NB4 (cell line): ENCODE data around the gene TOP1.

ENCODE experiments used
- DNase-seq: peaks from one replicate; pipeline ENCODE4 v3.0.0; 2010; ENCODE audit warnings: low read depth
- H3K4me3 ChIP-seq: one replicate; pipeline ENCODE4 v1.5.1; 2011; ENCODE audit warnings: mild to moderate bottlenecking, low read depth, low read length, moderate library complexity
- MYC ChIP-seq: IDR thresholded peaks from 2 replicates; pipeline ENCODE4 v1.6.1; 2011; ENCODE audit warnings: low read depth, low read length
- POLR2A ChIP-seq: IDR thresholded peaks from 2 replicates; pipeline ENCODE4 v1.6.1; 2011; ENCODE audit warnings: mild to moderate bottlenecking; ENCODE audit not compliant: insufficient read length; ENCODE audit errors: extremely low read depth
- TF ChIP-seq, protein P1 (sequence below): IDR thresholded peaks from 2 replicates; pipeline ENCODE4 v1.6.1; 2011; ENCODE audit warnings: low read depth, low read length
- TF ChIP-seq, protein P2 (sequence below): IDR thresholded peaks from one replicate; pipeline ENCODE4 v1.5.1; 2012; ENCODE audit warnings: low read depth, low read length

The TOP1 gene

DNA sequence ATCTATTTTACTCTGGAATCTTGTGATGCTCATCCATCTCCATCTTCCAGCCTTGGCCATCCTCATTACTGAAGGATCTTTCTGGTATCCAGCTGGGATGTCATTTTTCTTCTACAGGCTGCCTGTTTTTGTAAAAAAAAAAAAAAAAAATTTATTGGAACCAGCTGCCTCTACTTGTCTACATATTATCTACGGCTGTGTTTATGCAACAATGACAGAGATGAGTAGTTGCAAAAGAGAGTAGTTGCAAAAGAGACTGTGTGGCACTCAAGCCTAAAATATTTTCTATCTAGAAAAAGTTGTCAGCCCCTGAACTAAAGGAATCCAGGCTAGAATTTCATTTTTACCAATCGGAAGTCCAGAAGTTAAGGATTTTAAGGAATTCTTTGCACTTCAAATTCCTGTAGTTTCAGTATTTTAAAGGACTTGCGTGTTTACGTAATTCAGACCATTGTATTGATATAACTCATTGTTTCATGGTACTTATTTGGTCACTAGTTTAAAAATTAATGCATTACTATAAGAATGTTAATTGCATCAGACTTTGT is 70.2 kb downstream of the TOP1 start:
- H3K4me3 ChIP-seq: no peak overlapping the region
- no peak for DNase-seq
- TF ChIP-seq, protein P1, sequence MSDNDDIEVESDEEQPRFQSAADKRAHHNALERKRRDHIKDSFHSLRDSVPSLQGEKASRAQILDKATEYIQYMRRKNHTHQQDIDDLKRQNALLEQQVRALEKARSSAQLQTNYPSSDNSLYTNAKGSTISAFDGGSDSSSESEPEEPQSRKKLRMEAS: no peak
- TF ChIP-seq POLR2A: no peak
- TF ChIP-seq, protein P2, sequence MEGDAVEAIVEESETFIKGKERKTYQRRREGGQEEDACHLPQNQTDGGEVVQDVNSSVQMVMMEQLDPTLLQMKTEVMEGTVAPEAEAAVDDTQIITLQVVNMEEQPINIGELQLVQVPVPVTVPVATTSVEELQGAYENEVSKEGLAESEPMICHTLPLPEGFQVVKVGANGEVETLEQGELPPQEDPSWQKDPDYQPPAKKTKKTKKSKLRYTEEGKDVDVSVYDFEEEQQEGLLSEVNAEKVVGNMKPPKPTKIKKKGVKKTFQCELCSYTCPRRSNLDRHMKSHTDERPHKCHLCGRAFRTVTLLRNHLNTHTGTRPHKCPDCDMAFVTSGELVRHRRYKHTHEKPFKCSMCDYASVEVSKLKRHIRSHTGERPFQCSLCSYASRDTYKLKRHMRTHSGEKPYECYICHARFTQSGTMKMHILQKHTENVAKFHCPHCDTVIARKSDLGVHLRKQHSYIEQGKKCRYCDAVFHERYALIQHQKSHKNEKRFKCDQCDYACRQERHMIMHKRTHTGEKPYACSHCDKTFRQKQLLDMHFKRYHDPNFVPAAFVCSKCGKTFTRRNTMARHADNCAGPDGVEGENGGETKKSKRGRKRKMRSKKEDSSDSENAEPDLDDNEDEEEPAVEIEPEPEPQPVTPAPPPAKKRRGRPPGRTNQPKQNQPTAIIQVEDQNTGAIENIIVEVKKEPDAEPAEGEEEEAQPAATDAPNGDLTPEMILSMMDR: no peak
- no peak for TF ChIP-seq MYC

DNA sequence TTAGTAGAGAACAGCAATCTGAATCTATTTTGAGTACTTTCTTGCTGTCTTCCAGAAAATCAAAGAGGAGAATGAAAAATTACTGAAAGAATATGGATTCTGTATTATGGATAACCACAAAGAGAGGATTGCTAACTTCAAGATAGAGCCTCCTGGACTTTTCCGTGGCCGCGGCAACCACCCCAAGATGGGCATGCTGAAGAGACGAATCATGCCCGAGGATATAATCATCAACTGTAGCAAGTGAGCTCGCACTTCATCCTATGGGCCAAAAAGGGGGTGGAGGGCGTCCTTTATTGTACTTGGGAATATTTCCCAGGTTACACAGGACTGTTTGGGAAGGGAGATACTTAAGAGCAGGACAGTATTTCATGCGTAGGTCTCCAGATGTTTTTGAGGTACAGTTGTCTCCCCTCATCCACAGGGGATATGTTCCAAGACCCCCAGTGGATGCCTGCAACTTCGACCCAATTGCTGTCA is 71.4 kb downstream of the TOP1 start:
- no peak overlapping the region for H3K4me3 ChIP-seq
- TF ChIP-seq, protein P2: no peak
- TF ChIP-seq MYC (no peak), POLR2A (no peak)
- TF ChIP-seq, protein P1: no peak
- DNase-seq: no peak

DNA sequence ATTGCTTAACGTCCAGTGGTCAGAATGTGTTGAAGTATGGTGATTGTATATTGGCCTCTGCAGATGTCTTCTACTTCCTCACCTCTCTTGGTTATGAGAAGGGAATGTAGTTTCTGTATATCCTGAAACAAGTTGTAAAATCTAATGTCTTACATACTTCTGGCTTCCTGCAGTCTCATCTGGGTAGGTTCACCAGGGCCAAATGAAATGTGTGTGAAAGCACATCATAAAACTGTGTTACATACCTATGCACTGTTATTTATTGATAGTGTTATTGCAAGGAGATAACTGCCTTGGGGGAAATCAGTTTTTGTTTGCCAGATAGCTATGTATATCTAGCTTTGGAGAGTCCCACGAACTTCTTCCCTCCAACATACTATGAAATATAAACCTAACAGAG is 73.0 kb downstream of the TOP1 start:
- H3K4me3 ChIP-seq: no peak overlapping the region
- no peak for TF ChIP-seq MYC
- TF ChIP-seq, protein P1: no peak
- TF ChIP-seq POLR2A: no peak
- TF ChIP-seq, protein P2: no peak

DNA sequence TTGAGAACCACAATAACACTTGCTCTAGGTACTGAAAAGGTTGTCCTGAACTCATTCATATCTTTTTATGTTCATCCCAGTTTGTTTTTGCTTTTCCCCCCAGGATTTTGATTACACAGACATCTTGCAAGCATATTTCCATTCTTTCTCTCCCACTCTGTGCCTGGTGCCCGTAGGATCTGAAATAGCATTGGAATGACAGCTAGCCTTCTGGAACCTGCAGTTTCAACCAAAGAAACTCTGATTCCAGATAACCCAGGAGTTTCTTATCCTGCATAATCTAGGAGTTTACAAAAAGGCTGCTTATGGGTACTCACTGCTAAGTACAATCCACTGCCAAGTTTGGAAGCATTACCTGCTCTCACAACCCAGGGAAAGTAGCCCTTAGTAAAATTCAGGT is 79.9 kb downstream of the TOP1 start:
- no peak for TF ChIP-seq POLR2A
- no peak for DNase-seq
- no peak overlapping the region for H3K4me3 ChIP-seq

More for the DNA sequence above, 73.0 kb downstream of the TOP1 start:
- DNase-seq: no peak

DNA sequence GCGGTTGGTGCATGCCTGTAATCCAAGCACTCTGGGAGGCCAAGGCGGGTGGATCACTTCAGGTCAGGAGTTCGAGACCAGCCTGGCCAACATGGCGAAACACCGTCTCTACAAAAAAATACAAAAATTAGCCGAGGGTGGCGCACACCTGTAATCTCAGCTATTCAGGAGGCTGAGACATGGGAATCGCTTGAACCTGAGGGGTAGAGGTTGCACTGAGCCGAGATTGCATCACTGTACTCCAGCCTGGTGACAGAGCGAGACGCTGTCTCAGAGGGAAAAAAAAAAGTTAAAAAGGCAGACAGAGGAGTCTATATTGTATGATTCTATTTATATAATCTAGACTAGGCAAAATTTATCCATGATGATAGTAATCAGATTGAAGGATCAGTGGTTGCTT is 81.4 kb downstream of the TOP1 start:
- TF ChIP-seq MYC (no peak), POLR2A (no peak)
- TF ChIP-seq, protein P2: no peak
- TF ChIP-seq, protein P1: no peak
- no peak for DNase-seq
- H3K4me3 ChIP-seq: no peak overlapping the region

DNA sequence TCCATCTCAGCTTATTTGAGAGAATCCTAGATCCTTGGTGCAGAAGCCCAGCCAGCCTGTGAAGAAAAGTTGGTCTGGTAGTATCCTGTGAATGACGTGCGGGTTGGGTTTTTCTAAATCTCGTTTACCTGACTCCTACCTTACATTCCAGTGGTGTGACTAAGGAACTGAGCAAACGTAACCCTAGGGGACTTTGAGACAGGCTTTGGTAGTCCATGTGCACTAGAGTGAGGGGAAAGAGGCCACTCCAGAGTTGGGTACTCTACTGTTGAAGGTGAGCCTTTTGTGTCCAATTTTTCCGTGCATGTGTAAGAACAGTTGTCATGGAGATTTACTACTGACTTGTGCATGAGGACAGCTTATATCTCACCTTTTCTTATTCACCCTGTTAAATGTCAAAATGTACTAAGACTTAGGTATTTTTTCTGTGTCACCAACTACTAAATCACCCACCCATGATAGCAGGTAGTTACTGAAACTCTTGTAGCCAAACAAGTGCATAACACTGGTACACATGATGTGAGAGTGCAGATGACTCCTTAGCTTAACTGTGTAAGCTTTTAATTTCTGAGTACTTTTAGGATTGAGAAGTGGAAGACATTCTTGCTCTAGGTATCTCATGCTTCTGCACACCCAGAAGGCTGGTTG is 82.4 kb downstream of the TOP1 start:
- DNase-seq: no peak
- H3K4me3 ChIP-seq: no peak overlapping the region
- TF ChIP-seq POLR2A (no peak), MYC (no peak)
- TF ChIP-seq, protein P1: no peak
- TF ChIP-seq, protein P2: no peak
